CD1c-positive myeloid dendritic cell (primary cell): ENCODE data around the gene CLDN9.
A peak's percentile ranks its signal among the peaks of the same experiment; 100 is the strongest.

Experiments used
- DNase-seq: peaks from one replicate; pipeline ENCODE4 v3.0.0-alpha.2; 2016; ENCODE audit errors: extremely low spot score

Gene CLDN9

DNA sequence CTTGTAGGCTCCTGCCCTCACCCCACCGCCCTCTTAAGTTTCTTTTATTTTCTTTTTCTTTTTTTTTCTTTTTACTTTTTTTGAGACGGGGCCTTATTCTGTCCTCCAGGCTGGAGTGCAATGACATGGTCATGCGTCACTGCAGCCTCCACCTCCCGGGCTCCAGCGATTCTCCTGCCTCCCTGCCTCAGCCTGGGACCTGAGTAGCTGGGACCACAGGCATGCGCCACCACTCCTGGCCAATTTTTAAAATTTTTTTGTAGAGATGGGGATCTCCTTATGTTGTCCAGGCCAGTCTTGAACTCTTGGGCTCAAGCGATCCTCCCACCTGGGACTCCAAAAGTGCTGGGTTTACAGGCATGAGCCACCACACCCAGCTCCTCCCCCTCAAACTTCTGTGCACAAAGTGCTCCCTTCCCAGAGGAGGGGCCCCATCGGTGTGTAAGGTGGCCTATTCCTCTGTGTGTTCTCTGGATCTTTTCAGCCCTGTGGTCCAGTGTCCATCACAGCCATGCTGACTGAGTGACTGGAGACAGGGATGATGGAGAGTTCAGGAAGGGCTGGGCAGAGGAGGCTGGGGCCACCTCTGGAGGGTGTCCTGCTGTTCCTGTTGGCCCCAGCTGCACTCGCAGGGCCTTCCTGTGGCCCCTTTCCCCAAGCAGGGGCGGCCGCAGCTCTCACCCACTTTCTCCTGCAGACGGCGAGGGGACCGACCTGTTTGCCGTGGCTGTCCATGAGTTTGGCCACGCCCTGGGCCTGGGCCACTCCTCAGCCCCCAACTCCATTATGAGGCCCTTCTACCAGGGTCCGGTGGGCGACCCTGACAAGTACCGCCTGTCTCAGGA, 43.8 kb downstream of the CLDN9 start:
- no peak for DNase-seq

DNA sequence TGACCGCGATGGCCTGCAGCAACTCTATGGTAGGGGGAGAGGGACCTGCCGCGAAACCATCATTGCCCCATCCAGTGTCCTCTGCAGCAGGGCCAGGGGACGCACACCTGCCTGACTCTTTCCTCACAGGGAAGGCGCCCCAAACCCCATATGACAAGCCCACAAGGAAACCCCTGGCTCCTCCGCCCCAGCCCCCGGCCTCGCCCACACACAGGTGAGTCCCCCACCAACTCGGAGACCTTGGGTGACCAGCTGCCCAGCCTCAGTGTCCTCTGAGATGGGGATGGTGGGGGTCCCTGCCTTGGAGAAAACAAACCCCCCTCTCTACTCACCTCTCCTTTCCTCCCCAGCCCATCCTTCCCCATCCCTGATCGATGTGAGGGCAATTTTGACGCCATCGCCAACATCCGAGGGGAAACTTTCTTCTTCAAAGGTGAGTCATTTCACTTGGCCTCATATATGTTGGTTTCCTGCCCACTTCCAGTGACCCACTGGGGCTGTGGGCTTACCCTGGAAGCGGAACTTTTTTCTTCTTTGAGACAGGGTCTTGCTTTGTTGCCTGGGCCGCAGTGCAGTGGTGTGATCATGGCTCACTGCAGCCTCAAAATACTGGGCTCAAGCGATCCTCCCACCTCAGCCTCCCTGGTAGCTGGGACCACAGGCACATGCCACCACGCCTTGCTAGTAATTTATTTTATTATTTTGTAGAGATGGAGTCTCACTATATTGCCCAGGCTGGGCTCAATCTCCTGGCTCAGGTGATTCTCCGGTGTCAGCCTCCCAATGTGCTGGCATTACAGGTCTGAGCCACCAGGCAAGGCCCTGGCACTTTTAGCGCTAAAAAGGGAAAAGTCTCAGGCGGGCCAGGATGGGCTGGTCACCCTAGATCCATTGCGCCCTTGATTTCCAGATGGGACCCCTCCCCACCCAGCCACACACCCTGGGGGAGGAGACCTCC, 44.7 kb downstream of the CLDN9 start:
- DNase-seq = no peak

DNA sequence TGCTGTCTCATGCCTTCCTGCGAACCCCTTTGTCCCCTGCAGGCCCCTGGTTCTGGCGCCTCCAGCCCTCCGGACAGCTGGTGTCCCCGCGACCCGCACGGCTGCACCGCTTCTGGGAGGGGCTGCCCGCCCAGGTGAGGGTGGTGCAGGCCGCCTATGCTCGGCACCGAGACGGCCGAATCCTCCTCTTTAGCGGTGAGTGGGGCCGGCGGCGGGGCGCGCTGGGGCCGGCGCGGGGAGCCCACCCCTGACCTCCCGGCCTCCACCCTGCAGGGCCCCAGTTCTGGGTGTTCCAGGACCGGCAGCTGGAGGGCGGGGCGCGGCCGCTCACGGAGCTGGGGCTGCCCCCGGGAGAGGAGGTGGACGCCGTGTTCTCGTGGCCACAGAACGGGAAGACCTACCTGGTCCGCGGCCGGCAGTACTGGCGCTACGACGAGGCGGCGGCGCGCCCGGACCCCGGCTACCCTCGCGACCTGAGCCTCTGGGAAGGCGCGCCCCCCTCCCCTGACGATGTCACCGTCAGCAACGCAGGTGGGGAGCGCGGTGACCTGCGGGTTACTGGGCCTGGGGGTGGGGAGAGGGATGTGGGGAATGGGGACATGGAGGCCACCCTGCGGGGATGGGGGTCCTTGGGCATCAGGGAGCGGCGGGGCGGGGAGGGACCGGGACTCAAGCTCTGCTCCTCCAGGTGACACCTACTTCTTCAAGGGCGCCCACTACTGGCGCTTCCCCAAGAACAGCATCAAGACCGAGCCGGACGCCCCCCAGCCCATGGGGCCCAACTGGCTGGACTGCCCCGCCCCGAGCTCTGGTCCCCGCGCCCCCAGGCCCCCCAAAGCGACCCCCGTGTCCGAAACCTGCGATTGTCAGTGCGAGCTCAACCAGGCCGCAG, 45.7 kb downstream of the CLDN9 start:
- DNase-seq = peak; percentile 16

DNA sequence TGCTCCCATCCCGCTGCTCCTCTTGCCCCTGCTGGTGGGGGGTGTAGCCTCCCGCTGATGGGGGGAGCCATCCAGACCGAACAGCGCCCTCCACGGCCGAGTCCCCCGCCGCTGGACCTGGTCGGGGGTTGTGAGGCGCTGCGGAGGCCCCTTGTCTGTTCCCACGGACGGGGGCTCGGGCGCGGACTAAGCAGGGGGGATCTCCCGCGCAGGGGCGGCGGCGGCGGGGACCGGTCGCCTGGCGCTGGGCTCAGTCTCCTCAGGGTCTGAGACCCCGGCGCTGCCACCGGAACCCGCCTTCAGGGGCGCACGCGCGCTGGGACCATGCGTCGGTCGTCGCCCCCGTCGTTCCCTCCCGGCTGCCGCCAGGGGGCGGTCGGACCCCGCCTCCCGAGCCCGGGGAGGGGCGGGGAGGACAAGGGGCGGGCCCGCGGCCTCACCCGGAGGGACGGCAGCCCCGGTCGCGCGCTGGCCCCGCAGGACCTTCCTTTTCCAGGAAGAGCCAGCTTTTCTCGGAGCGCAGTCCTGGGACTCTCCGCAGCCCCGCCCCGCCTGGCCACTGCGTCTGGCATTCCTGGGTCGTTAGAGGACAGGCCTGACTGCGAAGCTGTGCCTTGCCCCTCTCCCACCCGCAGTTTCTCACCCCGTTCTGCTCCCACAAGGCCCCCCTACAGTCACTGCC, 46.5 kb downstream of the CLDN9 start:
- DNase-seq = peak; percentile 94

DNA sequence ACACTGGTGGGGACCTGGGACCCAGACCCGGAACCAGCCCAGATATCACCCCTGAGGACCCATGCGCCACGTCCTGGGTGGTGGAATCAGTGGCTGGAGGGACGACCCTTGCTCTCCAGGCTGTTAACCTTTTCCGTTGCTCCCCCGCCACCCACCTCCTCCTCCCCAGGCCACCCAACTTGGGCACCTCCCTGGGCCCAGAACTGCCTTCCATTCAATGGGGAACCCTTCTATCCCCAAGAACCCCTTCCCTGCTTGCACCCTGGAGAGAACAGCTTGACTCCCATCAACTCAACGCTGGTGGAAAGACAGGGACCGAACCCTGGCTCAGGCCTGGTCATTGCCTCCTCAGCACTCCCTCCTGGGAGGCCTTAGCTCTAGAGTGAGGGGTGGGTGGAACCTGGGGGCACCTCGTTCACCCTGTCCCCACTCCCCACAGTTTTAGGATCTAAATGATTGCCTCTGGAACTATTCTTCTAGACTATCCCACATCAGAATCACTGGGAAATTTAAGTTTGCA, 47.1 kb downstream of the CLDN9 start:
- no peak for DNase-seq

DNA sequence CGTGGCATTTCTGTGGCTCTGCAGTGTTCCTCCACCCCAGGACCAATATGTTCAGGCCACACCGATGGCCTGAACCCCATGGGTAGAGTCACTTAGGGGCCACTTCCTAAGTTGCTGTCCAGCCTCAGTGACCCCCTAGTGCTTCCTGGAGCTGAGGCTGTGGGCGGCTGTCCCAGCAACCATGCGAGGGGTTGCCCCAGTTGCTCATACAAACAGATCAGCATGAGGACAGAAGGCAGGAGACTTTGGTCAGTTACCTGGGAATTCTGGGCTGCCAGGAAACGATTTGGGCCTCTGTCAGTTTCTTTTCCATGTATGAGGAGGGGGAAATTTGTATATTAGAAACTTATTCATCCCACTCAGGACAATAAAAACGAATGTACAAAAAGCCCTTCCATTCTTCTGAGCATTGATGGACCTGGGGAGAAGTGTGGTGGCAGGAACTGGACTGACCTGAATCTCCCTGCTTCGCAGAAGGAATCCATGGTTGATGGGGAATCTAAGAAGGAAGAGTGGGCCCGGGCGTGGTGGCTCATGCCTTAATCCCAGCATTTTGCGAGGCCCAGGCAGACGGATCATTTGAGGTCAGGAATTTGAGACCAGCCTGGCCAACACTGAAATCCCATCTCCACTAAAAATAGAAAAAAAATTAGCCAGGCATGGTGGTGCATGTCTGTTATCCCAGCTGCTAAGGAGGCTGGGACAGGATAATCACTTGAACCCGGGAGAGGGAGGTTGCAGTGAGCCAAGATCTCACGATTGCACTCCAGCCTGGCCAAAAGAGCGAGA, 47.8 kb downstream of the CLDN9 start:
- no peak for DNase-seq

DNA sequence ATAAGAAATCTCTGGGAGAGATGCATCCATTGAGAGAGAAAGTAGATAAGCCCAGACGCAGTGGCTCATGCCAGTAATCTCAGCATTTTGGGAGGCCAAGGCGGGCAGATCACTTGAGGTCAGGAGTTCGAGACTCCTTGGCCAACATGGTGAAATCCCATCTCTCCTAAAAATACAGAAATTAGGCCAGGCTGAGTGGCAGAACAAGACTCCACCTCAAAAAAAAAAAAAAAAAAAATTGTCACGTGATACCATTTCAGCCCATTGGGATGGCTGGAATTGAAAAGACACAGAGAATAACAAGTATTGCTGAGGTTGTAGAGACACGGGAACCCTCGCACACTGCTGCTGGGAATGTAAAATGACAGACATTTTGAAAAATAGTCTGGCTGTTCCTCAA, 49.8 kb downstream of the CLDN9 start:
- DNase-seq = no peak

DNA sequence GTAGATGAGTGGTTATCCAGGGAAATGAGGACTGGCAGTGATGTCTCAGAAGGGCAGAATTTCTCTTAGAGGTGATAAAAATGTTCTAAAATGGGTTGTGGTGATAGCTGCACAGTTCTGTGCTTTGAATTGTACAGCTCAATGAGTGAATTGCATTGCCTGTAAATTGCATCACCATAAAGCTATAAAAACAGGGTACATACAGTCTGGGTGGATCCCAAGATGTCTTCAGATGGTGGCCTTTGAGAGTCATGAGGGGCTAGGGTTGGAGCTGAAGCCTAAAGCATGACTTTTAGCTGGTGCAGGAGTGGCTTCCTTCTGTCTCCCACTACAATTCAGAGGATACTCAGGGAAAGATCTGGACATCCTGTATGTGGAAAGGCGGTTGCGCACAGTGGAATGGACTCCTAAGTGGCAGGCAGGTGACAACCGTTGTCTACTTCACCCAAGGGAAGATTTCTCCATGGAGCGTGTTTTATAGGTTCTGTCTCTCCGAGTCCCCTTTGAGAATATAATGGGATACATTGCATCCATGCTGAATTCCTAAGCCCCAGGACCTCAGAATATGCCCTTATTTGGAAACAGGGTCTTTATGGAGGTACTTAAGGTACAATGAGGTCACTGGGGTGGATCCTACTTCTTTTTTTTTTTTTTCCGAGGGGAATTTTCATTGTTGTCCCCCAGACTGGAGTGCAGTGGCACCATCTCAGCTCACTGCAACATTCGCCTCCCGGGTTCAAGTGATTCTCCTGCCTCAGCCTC, 51.1 kb downstream of the CLDN9 start:
- DNase-seq = no peak
